AG04449 (cell line): ENCODE results near the gene LYRM7.

ENCODE experiments used
- CTCF ChIA-PET: fragments of 350-600 bp; formaldehyde crosslinking; extraction: SDS; loops from one replicate; lab custom pipeline; 2021; ENCODE audit warnings: antibody characterized with exemption; lab: Yijun Ruan, JAX
- POLR2A ChIA-PET: fragments of 400-600, 350-600 bp; formaldehyde crosslinking; extraction: SDS; loops from one replicate; lab custom pipeline; 2020; ENCODE audit warnings: antibody characterized with exemption, inconsistent platforms; lab: Yijun Ruan, JAX
- DNase-seq: peaks from one replicate; pipeline ENCODE4 v3.0.0-alpha.2; 2010; ENCODE audit warnings: low read depth, low spot score
- H3K4me3 ChIP-seq: 2 replicates; pipeline ENCODE4 v1.5.1; 2011; ENCODE audit warnings: low read depth, mild to moderate bottlenecking, control low read depth, low read length
- TF ChIP-seq, protein P1 (sequence below): IDR thresholded peaks from one replicate; pipeline ENCODE4 v1.5.1; 2011; ENCODE audit warnings: mild to moderate bottlenecking, moderate library complexity, low read length, control low read depth, inconsistent platforms; ENCODE audit not compliant: insufficient read depth; ENCODE audit errors: missing control alignments

The LYRM7 gene

DNA sequence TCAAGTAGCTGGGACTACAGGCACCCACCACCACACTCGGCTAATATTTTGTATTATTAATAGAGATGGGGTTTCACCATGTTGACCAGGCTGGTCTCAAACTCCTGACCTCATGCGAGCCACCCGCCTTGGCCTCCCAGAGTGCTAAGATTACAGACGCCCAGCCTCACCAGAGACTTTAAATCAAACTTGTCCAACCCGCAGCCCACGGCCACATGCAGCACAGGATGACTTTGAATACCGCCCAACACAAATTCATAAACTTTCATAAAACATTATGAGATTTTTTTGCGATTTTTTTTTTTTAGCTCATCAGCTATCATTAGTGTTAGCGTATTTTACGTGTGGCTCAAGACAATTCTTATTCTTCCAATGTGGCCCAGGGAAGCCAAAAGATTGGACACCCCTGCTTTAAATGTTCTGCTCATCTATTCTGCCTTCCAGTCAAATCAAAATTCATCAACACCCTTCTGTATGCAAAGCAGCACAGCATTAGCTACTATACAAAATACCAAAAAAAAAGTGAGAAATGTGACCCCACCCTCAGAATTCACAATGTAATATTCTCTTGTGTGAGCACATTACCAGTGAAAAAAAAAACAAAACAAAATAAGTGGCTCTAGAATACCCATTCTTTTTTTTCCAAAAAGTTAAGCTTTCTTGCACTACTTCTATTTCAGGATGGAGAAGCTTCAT, 50.4 kb downstream of the LYRM7 start:
- TF ChIP-seq, protein P1, sequence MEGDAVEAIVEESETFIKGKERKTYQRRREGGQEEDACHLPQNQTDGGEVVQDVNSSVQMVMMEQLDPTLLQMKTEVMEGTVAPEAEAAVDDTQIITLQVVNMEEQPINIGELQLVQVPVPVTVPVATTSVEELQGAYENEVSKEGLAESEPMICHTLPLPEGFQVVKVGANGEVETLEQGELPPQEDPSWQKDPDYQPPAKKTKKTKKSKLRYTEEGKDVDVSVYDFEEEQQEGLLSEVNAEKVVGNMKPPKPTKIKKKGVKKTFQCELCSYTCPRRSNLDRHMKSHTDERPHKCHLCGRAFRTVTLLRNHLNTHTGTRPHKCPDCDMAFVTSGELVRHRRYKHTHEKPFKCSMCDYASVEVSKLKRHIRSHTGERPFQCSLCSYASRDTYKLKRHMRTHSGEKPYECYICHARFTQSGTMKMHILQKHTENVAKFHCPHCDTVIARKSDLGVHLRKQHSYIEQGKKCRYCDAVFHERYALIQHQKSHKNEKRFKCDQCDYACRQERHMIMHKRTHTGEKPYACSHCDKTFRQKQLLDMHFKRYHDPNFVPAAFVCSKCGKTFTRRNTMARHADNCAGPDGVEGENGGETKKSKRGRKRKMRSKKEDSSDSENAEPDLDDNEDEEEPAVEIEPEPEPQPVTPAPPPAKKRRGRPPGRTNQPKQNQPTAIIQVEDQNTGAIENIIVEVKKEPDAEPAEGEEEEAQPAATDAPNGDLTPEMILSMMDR: no peak
- no peak overlapping the region for H3K4me3 ChIP-seq
- POLR2A ChIA-PET: no interaction called here
- CTCF ChIA-PET: interaction anchor here (0.7 to 1.9 kb wide), 2 partner anchors 20 to 1694 kb away, joined by 4 to 5 read pairs; no protein-coding TSS in a partner anchor
- no peak for DNase-seq

DNA sequence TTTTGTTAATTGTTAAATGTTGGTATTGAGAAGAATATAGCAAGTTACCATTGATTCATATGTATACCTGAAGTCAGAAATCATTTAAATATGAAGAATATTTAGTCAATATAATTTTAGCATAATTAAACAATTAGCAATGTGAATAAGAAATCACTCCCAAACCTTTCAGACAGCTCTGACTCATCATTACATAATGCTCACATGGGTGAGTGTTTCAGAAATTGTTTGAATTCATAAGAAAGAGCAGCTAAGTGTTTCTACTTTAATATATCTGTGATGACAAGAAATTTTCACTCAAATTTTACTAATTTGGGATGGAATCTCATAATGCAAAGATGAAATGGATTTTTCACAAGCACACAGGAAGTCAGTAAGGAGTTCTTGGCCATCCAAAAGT, 51.1 kb downstream of the LYRM7 start:
- TF ChIP-seq, protein P1: no peak
- ChIA-PET POLR2A (no interaction called here), CTCF (interaction anchor here (1.9 kb wide), 1 partner anchor 19 kb away, joined by 4 read pairs; no protein-coding TSS in a partner anchor)
- no peak overlapping the region for H3K4me3 ChIP-seq
- DNase-seq: no peak

DNA sequence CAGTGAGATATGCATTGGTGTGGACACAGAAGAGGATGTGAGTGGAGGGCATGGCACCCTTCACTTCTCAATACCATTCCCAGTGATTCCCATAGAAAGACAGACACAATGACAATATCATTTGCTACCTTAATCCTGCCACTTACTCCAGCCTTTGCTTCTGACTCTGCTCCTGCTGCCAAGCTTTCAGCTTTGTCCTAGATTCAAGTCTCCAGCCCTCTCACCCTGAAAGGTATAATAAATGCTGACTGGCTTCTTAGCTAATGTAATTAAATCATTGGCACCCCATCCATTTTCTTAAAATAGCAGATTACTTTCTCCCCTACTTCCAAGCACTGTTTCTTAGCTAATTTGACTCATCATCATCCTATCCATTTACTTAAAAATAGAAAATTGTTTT, 52.0 kb downstream of the LYRM7 start:
- TF ChIP-seq, protein P1: no peak
- no peak for DNase-seq
- no peak overlapping the region for H3K4me3 ChIP-seq
- ChIA-PET POLR2A (no interaction called here), CTCF (interaction anchor here (1.9 kb wide), 1 partner anchor 18 kb away, joined by 4 read pairs; no protein-coding TSS in a partner anchor)

DNA sequence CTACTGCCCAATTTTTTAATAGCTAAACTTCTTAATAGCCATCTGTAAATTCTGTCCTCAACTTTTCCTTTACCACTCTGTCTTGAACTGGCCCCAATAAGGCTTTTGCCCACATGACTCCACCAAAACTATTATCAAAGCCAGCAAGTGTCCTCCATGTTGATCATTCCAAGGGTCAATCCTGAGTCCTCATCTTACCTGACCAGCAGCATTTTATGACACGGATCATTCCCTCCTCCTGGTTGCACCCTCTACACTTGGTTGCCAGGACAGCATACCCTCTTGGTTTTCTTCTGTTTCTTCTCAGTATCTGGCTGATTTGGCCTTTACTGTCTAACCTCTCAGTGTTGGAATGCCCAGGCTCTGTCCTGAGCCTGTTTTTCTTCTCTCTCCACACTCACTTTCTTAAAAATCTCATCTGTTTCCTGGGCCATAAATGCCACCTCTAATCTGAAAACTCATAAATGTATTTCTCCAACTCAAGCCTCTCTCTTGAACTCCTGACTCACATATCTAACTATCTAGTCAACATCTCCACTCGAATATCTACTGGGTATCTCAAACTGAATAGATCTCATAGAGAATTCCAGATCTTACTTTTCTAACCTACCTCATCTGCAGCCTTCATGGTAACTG, 53.1 kb downstream of the LYRM7 start:
- no peak for DNase-seq
- POLR2A ChIA-PET: no interaction called here
- TF ChIP-seq, protein P1: no peak
- CTCF ChIA-PET: no interaction called here
- no peak overlapping the region for H3K4me3 ChIP-seq

DNA sequence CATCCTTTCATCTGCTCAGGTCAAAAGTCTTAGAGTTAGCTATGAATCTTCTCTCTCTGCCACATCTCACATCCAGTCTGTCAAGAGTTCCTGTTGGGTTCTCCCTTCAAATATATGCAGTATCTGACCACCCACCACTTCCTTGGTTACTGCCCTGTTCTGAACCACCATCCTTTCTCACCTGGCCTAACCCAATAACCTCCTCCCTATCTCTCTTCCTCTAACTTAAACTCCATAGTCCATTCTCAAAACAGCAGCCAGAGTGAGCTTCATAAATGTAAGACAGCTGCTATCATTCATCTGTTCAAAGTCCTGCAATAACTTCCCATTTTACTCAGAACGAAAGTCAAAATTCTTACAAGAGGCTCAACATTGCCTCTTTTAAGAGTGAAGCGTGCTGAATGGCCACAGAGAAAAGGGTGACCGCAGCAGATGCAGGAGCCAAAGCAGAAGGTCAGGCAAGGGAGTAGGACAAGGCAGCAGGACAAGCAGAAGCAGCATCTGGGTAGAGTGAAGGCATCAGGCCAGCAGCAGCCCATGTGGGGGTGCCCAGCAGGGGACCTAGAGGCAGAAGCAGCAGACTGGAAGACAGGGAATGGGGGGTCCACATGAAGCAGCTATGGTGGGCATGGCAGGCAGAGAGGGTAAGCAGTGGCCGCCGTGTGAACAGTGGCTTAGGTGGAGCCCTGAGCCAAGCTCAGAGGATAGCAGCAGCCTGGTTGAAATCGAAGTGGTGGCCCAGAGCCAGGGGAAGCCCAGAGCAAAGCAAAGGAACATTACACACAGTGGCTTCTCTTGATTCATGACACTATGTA, 53.9 kb downstream of the LYRM7 start:
- ChIA-PET CTCF (no interaction called here), POLR2A (no interaction called here)
- TF ChIP-seq, protein P1: no peak
- no peak overlapping the region for H3K4me3 ChIP-seq
- no peak for DNase-seq
